SHP77 treated with DMSO at 0.1 percent for 48 hours (cell line): ENCODE results near the gene MED7.
"Not testable (repeated sequence)": the region's sequence is repeated elsewhere in the genome, so short reads cannot be mapped to it uniquely, and the experiment has no call there.

Source experiments
- DNase-seq: peaks from one replicate; lab custom pipeline; 2025; lab: John Stamatoyannopoulos, UW

The MED7 gene, protein sequence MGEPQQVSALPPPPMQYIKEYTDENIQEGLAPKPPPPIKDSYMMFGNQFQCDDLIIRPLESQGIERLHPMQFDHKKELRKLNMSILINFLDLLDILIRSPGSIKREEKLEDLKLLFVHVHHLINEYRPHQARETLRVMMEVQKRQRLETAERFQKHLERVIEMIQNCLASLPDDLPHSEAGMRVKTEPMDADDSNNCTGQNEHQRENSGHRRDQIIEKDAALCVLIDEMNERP

DNA sequence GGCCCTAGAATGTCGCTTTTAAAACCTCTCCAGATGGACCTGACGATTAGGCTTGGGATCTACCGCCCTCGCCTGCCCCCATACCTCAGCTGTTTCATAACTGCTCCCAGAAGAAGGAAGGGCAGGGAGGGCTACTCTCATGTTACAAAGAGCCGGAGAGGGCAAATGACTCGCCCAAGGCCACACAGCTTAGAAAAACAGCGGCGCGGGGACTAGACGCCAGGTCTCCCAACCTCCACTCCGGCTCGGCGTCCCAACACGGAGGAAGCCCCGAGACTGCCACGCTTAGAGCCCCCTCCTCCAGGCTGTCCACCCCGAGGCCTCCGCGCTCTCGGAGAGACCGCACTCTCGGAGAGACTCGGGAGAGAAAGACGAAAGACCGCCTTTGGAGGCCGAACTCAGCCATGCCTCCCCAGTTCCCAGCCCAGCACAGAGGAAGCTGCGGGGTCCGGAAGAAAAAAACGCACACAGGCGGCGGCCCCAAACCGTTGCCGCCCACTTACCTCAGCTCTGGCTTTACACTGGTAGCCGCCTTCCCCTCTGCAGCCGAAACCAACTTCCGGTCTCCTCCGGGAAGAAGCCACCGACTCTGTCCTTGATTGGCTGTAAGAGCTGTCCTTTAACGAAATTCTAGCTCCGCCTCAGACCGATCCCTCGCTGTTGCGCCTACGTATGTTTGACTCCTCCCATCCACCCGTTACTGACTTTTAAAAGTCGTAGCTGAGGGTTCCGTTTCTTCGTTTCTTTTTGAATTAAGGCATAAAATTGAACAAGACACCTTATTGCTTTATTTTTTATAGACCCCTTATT is at the start of gene MED7:
MED7 (minus strand) TSS at position 549 of the 810 bp plus-strand sequence. CDS start 3,434 bp downstream, outside the sequence.
- peak; percentile 96 for DNase-seq

DNA sequence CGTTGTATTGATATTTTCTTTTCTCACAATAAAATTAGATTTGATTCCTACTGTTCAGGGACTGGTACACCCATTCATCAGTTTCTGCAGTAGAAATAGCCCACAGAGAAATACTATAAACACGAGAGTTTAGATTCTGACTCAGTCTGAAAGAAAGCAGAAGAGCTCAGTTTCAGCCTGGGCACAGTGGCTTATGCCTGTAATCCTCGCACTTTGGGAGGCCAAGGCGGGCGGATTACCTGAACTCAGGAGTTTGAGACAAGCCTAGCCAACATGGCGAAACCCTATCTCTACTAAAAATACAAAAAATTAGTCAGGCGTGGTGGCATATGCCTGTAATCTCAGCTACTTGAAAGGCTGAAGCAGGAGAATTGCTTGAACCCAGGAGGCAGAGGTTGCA is 46.6 kb upstream of the MED7 start:
- no peak for DNase-seq

- no peak for DNase-seq
Observed at GRCh38 chr5:157188270-157188669, 45.6 kb upstream of the MED7 start.

DNA sequence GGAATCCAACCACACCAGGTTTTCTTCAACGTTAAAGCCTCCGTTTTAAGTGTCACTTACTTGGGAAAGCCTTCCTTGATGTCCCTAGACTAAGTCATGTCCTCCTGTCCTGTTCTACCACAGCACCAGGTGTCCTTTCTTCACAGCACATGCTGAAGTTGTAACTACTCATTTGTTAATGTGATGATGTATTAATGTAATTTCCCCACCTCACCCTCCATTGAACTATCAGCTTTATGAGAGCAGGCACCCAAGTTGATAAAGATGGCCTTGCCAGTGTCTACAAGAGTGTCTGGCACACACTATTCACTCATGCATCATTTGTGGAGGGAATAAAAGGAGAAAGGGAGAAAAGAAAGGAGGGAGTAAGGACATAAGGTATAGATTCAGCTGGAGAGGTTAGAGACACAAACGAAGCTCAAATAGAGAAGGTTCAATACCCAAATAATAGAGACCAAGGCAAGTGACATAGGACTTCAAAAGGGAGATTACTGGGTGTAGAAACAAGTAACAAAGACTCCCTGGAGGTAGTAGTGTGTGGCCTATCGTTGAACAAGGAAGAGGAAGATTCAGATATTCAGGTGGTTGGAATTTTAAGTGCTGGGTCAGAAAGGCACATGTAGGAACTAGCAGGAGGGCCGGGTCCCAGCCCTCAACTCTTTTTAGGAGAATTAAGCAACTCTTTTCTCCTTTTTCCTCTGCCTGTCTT is 44.5 kb upstream of the MED7 start:
- DNase-seq: no peak

- DNase-seq: no peak
Observed at GRCh38 chr5:157186309-157187045, 43.8 kb upstream of the MED7 start.

- not testable (repeated sequence) for DNase-seq
Observed at GRCh38 chr5:157185122-157185521, 42.5 kb upstream of the MED7 start.

GRCh38 chr5:157184117-157184670 is 41.5 kb upstream of the MED7 start:
- DNase-seq: no peak

- no peak for DNase-seq
Observed at GRCh38 chr5:157182143-157182757, 39.6 kb upstream of the MED7 start.

GRCh38 chr5:157180374-157181264 is 38.0 kb upstream of the MED7 start, which contains the start of gene ITK:
Gene ITK, plus strand, starts transcription at chr5:157180840. Its CDS starts 138 bp downstream, at chr5:157180978.
- DNase-seq: no peak

- DNase-seq: no peak
Observed at GRCh38 chr5:157178966-157179365, 36.3 kb upstream of the MED7 start.

DNA sequence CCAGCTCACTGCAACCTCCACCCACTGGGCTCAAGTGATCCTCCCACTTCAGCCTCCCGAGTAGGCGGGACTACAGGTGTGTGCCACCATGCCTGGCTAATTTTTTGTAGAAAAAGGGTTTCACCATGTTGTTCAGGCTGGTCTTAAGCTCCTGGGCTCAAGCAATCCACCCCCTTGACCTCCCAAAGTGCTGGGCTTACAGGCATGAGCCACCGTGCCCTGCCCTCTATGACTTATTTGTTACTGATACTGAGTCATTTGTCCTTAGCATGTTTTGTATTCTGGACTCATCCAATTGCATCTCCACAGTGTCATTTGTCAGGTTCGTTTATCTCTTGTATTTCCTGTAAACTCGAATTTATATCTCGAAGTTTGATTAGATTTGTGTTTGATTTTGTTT is 35.3 kb upstream of the MED7 start:
- DNase-seq: no peak

- DNase-seq: no peak
Observed at GRCh38 chr5:157175071-157175612, 32.5 kb upstream of the MED7 start.

DNA sequence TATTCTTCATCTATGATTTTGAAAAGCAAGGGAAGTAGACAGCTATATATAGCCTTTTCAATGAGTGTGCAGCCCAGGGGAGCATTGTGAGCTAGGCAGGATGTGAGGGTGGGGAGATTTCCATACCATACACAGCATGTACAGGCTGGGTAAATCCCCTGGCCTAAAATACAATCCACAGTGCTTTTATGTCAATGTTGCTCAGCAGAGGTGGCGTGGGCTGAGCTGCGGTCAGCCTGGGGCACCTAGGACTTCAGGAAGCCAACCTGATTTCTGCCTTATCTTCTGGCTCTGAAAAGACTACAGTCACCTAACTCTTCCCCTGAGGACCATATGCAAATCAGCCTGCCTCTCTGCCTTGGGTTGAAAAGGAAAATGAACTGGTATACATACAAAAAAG is 29.7 kb upstream of the MED7 start:
- no peak for DNase-seq

GRCh38 chr5:157168286-157168685 is 25.6 kb upstream of the MED7 start:
- DNase-seq: no peak

GRCh38 chr5:157167214-157167621 is 24.6 kb upstream of the MED7 start:
- DNase-seq: no peak

DNA sequence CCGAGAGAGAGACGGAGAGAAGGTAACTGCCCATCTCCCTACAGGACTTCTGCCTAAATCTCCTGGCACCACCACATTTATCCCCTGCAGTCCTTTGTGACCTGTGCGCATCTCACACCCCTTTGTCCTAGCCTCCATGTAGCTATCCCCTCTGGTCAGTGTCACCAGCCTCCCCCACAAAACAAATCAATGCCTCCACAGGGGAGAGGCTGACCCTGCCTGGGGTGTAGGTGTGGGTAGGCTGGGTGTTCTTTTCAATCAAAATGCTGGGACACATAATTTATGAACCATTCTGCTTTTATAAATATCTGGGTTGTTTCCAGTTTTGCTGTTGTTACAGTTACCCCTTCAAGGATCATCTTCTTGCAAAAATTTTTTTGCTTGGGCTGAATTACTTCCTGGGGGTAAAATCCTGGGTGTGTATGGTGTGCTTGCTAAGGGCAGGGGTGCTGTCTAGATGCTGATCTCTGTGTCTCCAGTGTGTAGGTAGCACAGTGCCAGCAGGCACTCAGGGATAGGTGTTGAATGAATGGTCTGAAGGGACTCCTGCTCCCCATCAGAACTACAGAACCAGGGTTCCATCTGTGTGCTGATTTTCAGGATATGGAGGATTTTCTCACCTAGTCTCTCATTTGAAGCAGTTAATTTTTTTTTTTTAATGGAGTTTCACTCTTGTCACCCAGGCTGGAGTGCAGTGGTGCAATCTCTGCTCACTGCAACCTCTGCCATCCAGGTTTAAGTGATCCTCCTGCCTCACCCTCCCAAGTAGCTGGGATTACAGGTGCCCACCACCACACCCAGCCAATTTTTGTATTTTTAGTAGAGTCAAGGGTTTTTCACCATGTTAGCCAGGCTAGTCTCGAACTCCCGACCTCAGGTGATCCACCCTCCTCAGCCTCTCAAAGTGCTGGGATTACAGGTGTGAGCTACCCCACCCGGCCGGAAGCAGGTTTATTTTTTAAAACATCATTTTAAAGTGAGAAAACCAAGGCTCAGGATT is 23.8 kb upstream of the MED7 start, which contains the start of gene GARIN3:
GARIN3 (minus strand) TSS at position 51 of the 1,000 bp plus-strand sequence. CDS start 96 bp downstream, outside the sequence.
- no peak for DNase-seq

DNA sequence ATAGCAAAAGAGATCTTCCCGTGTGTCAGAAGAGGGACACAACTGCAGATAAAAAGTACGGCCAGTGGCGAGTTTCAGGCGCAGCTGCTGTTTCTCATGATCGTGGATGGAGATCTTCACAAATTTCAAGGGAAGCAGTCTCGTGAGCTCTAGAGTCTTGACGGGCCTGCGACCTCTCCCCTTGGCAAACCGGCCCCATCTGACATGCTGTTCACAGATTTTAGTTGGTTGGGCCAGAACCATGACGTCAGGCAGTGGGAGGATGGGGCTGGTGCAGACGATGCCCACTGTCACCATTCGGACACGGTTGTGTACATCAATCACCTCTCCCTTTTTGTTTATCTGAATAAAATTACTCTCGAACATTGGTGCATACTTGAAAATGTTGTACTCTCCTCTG is 23.0 kb upstream of the MED7 start:
- no peak for DNase-seq

DNA sequence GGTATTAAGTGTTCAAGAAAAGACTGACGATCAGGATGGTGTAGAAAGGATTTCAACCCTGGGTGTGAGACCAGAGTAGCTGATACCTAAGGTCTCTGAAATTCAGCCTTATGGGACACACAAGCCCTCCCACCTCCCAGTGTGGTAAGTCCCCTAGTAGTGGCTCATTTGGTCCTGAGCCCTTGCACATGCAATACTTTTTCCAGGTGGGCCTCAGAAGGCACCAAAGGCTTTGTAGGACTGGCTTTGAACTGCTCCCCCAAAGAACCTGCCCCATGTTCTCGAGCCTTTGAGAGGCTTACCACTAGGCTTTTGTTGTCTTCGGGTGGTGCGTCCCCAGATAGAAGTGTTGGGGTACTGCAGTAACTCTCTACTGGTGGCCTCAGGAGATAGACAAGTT is 22.6 kb upstream of the MED7 start:
- DNase-seq: no peak

- no peak for DNase-seq
Observed at GRCh38 chr5:157164521-157164920, 21.9 kb upstream of the MED7 start.
